ENCODE measurements around the gene OTOP2.
"Not testable (repeated sequence)": the region's sequence is repeated elsewhere in the genome, so short reads cannot be mapped to it uniquely, and the experiment has no call there.

Gene OTOP2

GRCh38 chr17:74978240-74978639, 54.2 kb downstream of the OTOP2 start:
- no peak for DNase-seq

- DNase-seq: no peak
These were observed 55.5 kb downstream of the OTOP2 start for GRCh38 chr17:74979408-74980146.

GRCh38 chr17:74981318-74981978, 57.4 kb downstream of the OTOP2 start:
- no peak for DNase-seq

GRCh38 chr17:74981979-74982662, 58.0 kb downstream of the OTOP2 start:
- peak; percentile 75 for DNase-seq

GRCh38 chr17:74982663-74983313, 58.7 kb downstream of the OTOP2 start:
- not testable (repeated sequence) for DNase-seq
